Measurements from ENCODE around the gene ENHO. TPM values are rescaled to one million over a fixed set of nuclear protein-coding genes. Genes with fewer than 3 reads are reported as not detected.

Gene ENHO
- polyA plus RNA-seq, 1 donor (not counting 4 experiments of a cell fraction or from before 2014, with no cell fraction given), result not detected

- no peaks in the 10 kb centered on the region for H3K79me2 ChIP-seq (ENCODE audit: control insufficient read depth, insufficient read depth, low read length)
- H3K4me3 ChIP-seq (ENCODE audit: control insufficient read depth in 2 of 3, extremely low read depth in 1 of 3, insufficient read depth in 2 of 3, low read depth in 1 of 3, low read length in 3 of 3), result no peak overlapping the region
- no peaks in the 10 kb centered on the region for H3K9me1 ChIP-seq (ENCODE audit: control insufficient read depth, extremely low read depth, insufficient read depth, low read length)
- peaks cover 6% of the 10 kb centered on the region for H4K20me1 ChIP-seq (ENCODE audit: control insufficient read depth, extremely low read depth, insufficient read depth, low read length)
- dilution Hi-C loops (cut with MboI; ENCODE audit: extremely low pct_ligation_motif_present, low sequenced_read_pairs), result no loop called here
- H3K4me2 ChIP-seq (ENCODE audit: control insufficient read depth, extremely low read depth, insufficient read depth, low read depth, low read length), result no peak overlapping the region
- H2AFZ ChIP-seq (ENCODE audit: control insufficient read depth, low read length), result no peak overlapping the region
- H3K9me3 ChIP-seq (ENCODE audit: control insufficient read depth, low read depth, low read length), result no peaks in the 10 kb centered on the region
- no peaks in the 10 kb centered on the region for H3K36me3 ChIP-seq (ENCODE audit: control insufficient read depth in 2 of 2, extremely low read depth in 1 of 2, insufficient read depth in 2 of 2, low read length in 2 of 2)
- no peak for FAIRE-seq
- no peak overlapping the region for H3K9ac ChIP-seq (ENCODE audit: control insufficient read depth, extremely low read depth, insufficient read depth, low read length)
- H3K27me3 ChIP-seq (ENCODE audit: control insufficient read depth, extremely low read depth, insufficient read depth, low read length), result peaks cover 36% of the 10 kb centered on the region
- no peaks in the 10 kb centered on the region for H3K4me1 ChIP-seq (ENCODE audit: control insufficient read depth, extremely low read depth, insufficient read depth, low read length)
- TF ChIP-seq EZH2 (IDR thresholded peaks at IDR 0.05; ENCODE audit: low read length) (no peak), CTCF (optimal IDR thresholded peaks at IDR 0.05 in 1 of 3, IDR thresholded peaks at IDR 0.05 in 1 of 3, conservative IDR thresholded peaks at IDR 0.05 in 1 of 3; ENCODE audit: extremely low read depth in 1 of 3, insufficient read depth in 2 of 3, low read length in 3 of 3) (no peak)
- DNase-seq (ENCODE audit: low read depth, low spot score), result no peak
- H3K27ac ChIP-seq (ENCODE audit: control insufficient read depth, insufficient read depth, low read length), result no peak overlapping the region
Measured at GRCh38 chr9:34550016-34550680, 27.4 kb upstream of the ENHO start.

GRCh38 chr9:34549407-34549732, 26.6 kb upstream of the ENHO start:
- Histone ChIP-seq H3K36me3 (ENCODE audit: control insufficient read depth in 2 of 2, extremely low read depth in 1 of 2, insufficient read depth in 2 of 2, low read length in 2 of 2) (no peaks in the 10 kb centered on the region), H3K9me1 (ENCODE audit: control insufficient read depth, extremely low read depth, insufficient read depth, low read length) (no peaks in the 10 kb centered on the region), H2AFZ (ENCODE audit: control insufficient read depth, low read length) (no peak overlapping the region), H3K4me1 (ENCODE audit: control insufficient read depth, extremely low read depth, insufficient read depth, low read length) (no peaks in the 10 kb centered on the region), H3K9me3 (ENCODE audit: control insufficient read depth, low read depth, low read length) (no peaks in the 10 kb centered on the region), H4K20me1 (ENCODE audit: control insufficient read depth, extremely low read depth, insufficient read depth, low read length) (peaks cover 6% of the 10 kb centered on the region), H3K79me2 (ENCODE audit: control insufficient read depth, insufficient read depth, low read length) (no peaks in the 10 kb centered on the region), H3K27me3 (ENCODE audit: control insufficient read depth, extremely low read depth, insufficient read depth, low read length) (peaks cover 29% of the 10 kb centered on the region), H3K4me2 (ENCODE audit: control insufficient read depth, extremely low read depth, insufficient read depth, low read depth, low read length) (no peak overlapping the region), H3K9ac (ENCODE audit: control insufficient read depth, extremely low read depth, insufficient read depth, low read length) (no peak overlapping the region), H3K27ac (ENCODE audit: control insufficient read depth, insufficient read depth, low read length) (no peak overlapping the region), H3K4me3 (ENCODE audit: control insufficient read depth in 2 of 3, extremely low read depth in 1 of 3, insufficient read depth in 2 of 3, low read depth in 1 of 3, low read length in 3 of 3) (no peak overlapping the region)
- FAIRE-seq (no peak), DNase-seq (ENCODE audit: low read depth, low spot score) (no peak)
- TF ChIP-seq EZH2 (IDR thresholded peaks at IDR 0.05; ENCODE audit: low read length) (no peak), CTCF (optimal IDR thresholded peaks at IDR 0.05 in 1 of 3, IDR thresholded peaks at IDR 0.05 in 1 of 3, conservative IDR thresholded peaks at IDR 0.05 in 1 of 3; ENCODE audit: extremely low read depth in 1 of 3, insufficient read depth in 2 of 3, low read length in 3 of 3) (no peak)
- dilution Hi-C loops (cut with MboI; ENCODE audit: extremely low pct_ligation_motif_present, low sequenced_read_pairs), result no loop called here

All from keratinocyte (primary cell).